ENCODE results near the gene VWF.
"Not testable (repeated sequence)": the region's sequence is repeated elsewhere in the genome, so short reads cannot be mapped to it uniquely, and the experiment has no call there.

Gene VWF

GRCh38 chr12:6143303-6143675, 18.8 kb upstream of the VWF start:
- DNase-seq, result no peak

- not testable (repeated sequence) for DNase-seq
Observed at GRCh38 chr12:6142368-6143302, 18.2 kb upstream of the VWF start.

- DNase-seq, result not testable (repeated sequence)
Observed at GRCh38 chr12:6141731-6142367, 17.4 kb upstream of the VWF start.

GRCh38 chr12:6140651-6141447, 16.4 kb upstream of the VWF start:
- DNase-seq, result no peak

GRCh38 chr12:6135071-6135470, 10.6 kb upstream of the VWF start:
- no peak for DNase-seq

- no peak for DNase-seq
Observed at GRCh38 chr12:6133642-6134041, 9.2 kb upstream of the VWF start.

- DNase-seq, result no peak
Observed at GRCh38 chr12:6132496-6132895, 8.0 kb upstream of the VWF start.

GRCh38 chr12:6125310-6125608, 789 bp upstream of the VWF start:
- no peak for DNase-seq

GRCh38 chr12:6123258-6123657, 1.2 kb downstream of the VWF start:
- no peak for DNase-seq

- no peak for DNase-seq
Observed at GRCh38 chr12:6122201-6122600, 2.3 kb downstream of the VWF start.

- no peak for DNase-seq
Observed at GRCh38 chr12:6120796-6121473, 3.5 kb downstream of the VWF start.

- no peak for DNase-seq
Observed at GRCh38 chr12:6118891-6119568, 5.4 kb downstream of the VWF start.

- DNase-seq, result peak; percentile 81 to 82
Observed at GRCh38 chr12:6116471-6117021, 7.9 kb downstream of the VWF start.

GRCh38 chr12:6115389-6115788, 9.1 kb downstream of the VWF start:
- DNase-seq, result no peak

GRCh38 chr12:6114476-6114870, 10.0 kb downstream of the VWF start:
- DNase-seq, result no peak

- no peak for DNase-seq
Observed at GRCh38 chr12:6113691-6114475, 10.6 kb downstream of the VWF start.

GRCh38 chr12:6112004-6112403, 12.5 kb downstream of the VWF start:
- DNase-seq, result no peak

GRCh38 chr12:6110006-6110405, 14.5 kb downstream of the VWF start:
- DNase-seq, result no peak

- no peak for DNase-seq
Observed at GRCh38 chr12:6106218-6106617, 18.3 kb downstream of the VWF start.

GRCh38 chr12:6104842-6105241, 19.6 kb downstream of the VWF start:
- no peak for DNase-seq

- DNase-seq, result no peak
Observed at GRCh38 chr12:6104027-6104426, 20.4 kb downstream of the VWF start.
